K562 (cell line): ENCODE results near the gene MYO1A. TPM values are rescaled to one million over a fixed set of nuclear protein-coding genes. Genes with fewer than 3 reads are reported as not detected.

Source experiments
- BCOR ChIP-seq: fragments of 450-650 bp; IDR thresholded peaks from 2 replicates; pipeline ENCODE4 v1.6.1; 2016
- EP400 ChIP-seq: fragments of 450-650 bp; IDR thresholded peaks from 2 replicates; pipeline ENCODE4 v1.6.1; 2017; ENCODE audit warnings: antibody characterized with exemption, mild to moderate bottlenecking, moderate library complexity
- EWSR1 ChIP-seq: fragments of 450-650 bp; IDR thresholded peaks from 2 replicates; pipeline ENCODE4 v1.6.1; 2018; ENCODE audit warnings: borderline replicate concordance, mild to moderate bottlenecking, low read depth, moderate library complexity; ENCODE audit not compliant: partially characterized antibody
- FOXJ3 ChIP-seq: sonication (generic); formaldehyde crosslinking; IDR thresholded peaks from 2 replicates; pipeline ENCODE4 v1.4.0; 2020; ENCODE audit warnings: mild to moderate bottlenecking, missing genetic modification reagents
- HMGN3 ChIP-seq: IDR thresholded peaks from 2 replicates; pipeline ENCODE4 v1.6.1; 2011; ENCODE audit warnings: borderline replicate concordance, low read depth, mild to moderate bottlenecking, mixed read lengths, low read length; ENCODE audit not compliant: insufficient read length; ENCODE audit errors: extremely low read depth
- MCM2 ChIP-seq: fragments of 450-650 bp; IDR thresholded peaks from 2 replicates; pipeline ENCODE4 v1.6.1; 2017; ENCODE audit warnings: low read depth, mild to moderate bottlenecking
- MECOM ChIP-seq: fragments of 250-450 bp; sonication (Bioruptor Pico); IDR thresholded peaks from 2 replicates; pipeline ENCODE4 v1.8.0; 2022; ENCODE audit warnings: inconsistent platforms
- ZBTB17 ChIP-seq: fragments of 450-650 bp; formaldehyde crosslinking; IDR thresholded peaks from 2 replicates; pipeline ENCODE4 v1.4.0; 2020; ENCODE audit warnings: mild to moderate bottlenecking
- ZBTB33 ChIP-seq: sonication (generic); formaldehyde crosslinking; IDR thresholded peaks from 2 replicates; pipeline ENCODE4 v1.8.1; 2023; ENCODE audit warnings: mild to moderate bottlenecking, missing genetic modification reagents
- ZNF324 ChIP-seq: fragments of 250-450 bp; sonication (Bioruptor Pico); IDR thresholded peaks from 2 replicates; pipeline ENCODE4 v1.4.0; 2020; ENCODE audit warnings: mild to moderate bottlenecking
- ZNF384 ChIP-seq: IDR thresholded peaks from 2 replicates; pipeline ENCODE4 v1.6.1; 2012; ENCODE audit warnings: low read depth, low read length, improper control_type of control experiment
- polyA plus RNA-seq, 8 experiments: library from polyadenylated mRNA; depleted of rRNA in 4 of 8; stranded (reverse) in 5 of 8; unstranded in 3 of 8; fragments of >200 nt; fragmentation: Nextera tagmentation in 2 of 8; fragmentation: Illumina TruSeq in 1 of 8; extraction: Ambion mirVana in 2 of 8; extraction: Trizol in 1 of 8; gene quantifications; 2 replicates each; pipeline versions ENCODE4 v1.2.1 to v1.2.3, GENCODE V29; 2011 to 2014; ENCODE audit warnings: inconsistent platforms in 1 of 8, missing spikeins in 1 of 8
- total RNA-seq, 7 experiments: library from RNA; depleted of rRNA in 6 of 7; stranded (reverse); fragments of >200 nt in 6 of 7; fragmentation: Illumina TruSeq in 2 of 7; extraction: Trizol in 2 of 7; gene quantifications; 2 replicates each; pipeline versions ENCODE4 v1.2.1 to v1.2.3, GENCODE V29; 2011 to 2021; ENCODE audit warnings: low replicate concordance in 1 of 7
- TF ChIP-seq, protein P1 (sequence below): fragments of 450-650 bp; IDR thresholded peaks from 2 replicates; pipeline ENCODE4 v1.6.1; 2016; ENCODE audit warnings: mild to moderate bottlenecking, moderate library complexity
- TF ChIP-seq, protein P2 (sequence below), 2 experiments: IDR thresholded peaks; 2 replicates each; pipeline ENCODE4 v1.6.1; 2011; ENCODE audit warnings: borderline replicate concordance in 1 of 2, control low read depth in 1 of 2, low read depth in 1 of 2, low read length in 1 of 2, mild to moderate bottlenecking in 1 of 2, mixed read lengths in 1 of 2, moderate library complexity in 1 of 2; ENCODE audit not compliant: insufficient read depth in 1 of 2, insufficient read length in 1 of 2, poor library complexity in 1 of 2, severe bottlenecking in 1 of 2; ENCODE audit errors: extremely low read depth in 1 of 2

MYO1A gene
- total and polyA plus RNA-seq, 9 of the 15 experiments (the other 6 are each of a cell fraction or from before 2014, with no cell fraction given), result 0.03 to 0.29 (median 0.14) TPM; not detected in 2

DNA sequence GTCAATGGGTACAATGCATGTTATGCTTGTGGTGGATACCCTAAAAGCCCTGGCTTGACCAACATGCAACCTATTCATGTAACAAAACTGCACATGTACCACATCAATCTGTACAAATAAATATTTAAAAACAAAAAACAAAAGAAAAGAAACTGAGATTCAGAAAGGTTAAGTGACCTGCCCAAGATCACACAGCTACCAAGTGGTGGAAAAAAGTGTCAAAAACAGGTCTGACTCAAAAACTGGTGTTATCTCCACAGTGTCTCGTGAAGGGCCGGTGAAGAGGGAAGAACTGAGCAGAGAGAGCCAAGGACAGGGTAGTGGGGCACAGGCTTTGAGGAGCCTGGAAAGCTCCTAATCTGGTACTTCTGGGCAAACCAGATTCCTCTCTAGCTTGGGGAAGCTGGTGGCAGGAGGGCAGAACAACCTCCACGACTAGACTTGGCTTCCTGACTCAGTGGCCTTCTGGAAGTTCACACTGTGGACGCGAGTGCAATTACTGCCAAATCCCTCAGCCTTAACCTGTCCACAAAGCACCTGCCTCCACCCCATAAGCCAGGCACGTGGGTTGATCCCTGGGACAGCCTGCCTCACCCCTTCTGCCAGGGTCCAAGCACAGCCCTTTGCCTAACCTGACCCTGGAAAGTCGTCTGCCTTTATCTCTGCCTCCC lies 59.1 kb downstream of the MYO1A start (continued):
- TF ChIP-seq EWSR1 (no peak), ZNF384 (no peak), HMGN3 (peak; percentile 28), ZBTB33 (CRISPR knock-in tag) (no peak), EP400 (peak; percentile 6; the same call in 1 of the 2 replicates), FOXJ3 (no peak), ZNF324 (no peak), MCM2 (no peak), BCOR (peak; percentile 98), ZBTB17 (CRISPR knock-in tag) (no peak), MECOM (CRISPR knock-in tag) (no peak)
- TF ChIP-seq, protein P1, sequence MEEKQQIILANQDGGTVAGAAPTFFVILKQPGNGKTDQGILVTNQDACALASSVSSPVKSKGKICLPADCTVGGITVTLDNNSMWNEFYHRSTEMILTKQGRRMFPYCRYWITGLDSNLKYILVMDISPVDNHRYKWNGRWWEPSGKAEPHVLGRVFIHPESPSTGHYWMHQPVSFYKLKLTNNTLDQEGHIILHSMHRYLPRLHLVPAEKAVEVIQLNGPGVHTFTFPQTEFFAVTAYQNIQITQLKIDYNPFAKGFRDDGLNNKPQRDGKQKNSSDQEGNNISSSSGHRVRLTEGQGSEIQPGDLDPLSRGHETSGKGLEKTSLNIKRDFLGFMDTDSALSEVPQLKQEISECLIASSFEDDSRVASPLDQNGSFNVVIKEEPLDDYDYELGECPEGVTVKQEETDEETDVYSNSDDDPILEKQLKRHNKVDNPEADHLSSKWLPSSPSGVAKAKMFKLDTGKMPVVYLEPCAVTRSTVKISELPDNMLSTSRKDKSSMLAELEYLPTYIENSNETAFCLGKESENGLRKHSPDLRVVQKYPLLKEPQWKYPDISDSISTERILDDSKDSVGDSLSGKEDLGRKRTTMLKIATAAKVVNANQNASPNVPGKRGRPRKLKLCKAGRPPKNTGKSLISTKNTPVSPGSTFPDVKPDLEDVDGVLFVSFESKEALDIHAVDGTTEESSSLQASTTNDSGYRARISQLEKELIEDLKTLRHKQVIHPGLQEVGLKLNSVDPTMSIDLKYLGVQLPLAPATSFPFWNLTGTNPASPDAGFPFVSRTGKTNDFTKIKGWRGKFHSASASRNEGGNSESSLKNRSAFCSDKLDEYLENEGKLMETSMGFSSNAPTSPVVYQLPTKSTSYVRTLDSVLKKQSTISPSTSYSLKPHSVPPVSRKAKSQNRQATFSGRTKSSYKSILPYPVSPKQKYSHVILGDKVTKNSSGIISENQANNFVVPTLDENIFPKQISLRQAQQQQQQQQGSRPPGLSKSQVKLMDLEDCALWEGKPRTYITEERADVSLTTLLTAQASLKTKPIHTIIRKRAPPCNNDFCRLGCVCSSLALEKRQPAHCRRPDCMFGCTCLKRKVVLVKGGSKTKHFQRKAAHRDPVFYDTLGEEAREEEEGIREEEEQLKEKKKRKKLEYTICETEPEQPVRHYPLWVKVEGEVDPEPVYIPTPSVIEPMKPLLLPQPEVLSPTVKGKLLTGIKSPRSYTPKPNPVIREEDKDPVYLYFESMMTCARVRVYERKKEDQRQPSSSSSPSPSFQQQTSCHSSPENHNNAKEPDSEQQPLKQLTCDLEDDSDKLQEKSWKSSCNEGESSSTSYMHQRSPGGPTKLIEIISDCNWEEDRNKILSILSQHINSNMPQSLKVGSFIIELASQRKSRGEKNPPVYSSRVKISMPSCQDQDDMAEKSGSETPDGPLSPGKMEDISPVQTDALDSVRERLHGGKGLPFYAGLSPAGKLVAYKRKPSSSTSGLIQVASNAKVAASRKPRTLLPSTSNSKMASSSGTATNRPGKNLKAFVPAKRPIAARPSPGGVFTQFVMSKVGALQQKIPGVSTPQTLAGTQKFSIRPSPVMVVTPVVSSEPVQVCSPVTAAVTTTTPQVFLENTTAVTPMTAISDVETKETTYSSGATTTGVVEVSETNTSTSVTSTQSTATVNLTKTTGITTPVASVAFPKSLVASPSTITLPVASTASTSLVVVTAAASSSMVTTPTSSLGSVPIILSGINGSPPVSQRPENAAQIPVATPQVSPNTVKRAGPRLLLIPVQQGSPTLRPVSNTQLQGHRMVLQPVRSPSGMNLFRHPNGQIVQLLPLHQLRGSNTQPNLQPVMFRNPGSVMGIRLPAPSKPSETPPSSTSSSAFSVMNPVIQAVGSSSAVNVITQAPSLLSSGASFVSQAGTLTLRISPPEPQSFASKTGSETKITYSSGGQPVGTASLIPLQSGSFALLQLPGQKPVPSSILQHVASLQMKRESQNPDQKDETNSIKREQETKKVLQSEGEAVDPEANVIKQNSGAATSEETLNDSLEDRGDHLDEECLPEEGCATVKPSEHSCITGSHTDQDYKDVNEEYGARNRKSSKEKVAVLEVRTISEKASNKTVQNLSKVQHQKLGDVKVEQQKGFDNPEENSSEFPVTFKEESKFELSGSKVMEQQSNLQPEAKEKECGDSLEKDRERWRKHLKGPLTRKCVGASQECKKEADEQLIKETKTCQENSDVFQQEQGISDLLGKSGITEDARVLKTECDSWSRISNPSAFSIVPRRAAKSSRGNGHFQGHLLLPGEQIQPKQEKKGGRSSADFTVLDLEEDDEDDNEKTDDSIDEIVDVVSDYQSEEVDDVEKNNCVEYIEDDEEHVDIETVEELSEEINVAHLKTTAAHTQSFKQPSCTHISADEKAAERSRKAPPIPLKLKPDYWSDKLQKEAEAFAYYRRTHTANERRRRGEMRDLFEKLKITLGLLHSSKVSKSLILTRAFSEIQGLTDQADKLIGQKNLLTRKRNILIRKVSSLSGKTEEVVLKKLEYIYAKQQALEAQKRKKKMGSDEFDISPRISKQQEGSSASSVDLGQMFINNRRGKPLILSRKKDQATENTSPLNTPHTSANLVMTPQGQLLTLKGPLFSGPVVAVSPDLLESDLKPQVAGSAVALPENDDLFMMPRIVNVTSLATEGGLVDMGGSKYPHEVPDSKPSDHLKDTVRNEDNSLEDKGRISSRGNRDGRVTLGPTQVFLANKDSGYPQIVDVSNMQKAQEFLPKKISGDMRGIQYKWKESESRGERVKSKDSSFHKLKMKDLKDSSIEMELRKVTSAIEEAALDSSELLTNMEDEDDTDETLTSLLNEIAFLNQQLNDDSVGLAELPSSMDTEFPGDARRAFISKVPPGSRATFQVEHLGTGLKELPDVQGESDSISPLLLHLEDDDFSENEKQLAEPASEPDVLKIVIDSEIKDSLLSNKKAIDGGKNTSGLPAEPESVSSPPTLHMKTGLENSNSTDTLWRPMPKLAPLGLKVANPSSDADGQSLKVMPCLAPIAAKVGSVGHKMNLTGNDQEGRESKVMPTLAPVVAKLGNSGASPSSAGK, result peak; percentile 75
- TF ChIP-seq, protein P2, sequence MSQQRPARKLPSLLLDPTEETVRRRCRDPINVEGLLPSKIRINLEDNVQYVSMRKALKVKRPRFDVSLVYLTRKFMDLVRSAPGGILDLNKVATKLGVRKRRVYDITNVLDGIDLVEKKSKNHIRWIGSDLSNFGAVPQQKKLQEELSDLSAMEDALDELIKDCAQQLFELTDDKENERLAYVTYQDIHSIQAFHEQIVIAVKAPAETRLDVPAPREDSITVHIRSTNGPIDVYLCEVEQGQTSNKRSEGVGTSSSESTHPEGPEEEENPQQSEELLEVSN (IDR thresholded peaks at IDR 0.05; ENCODE audit: borderline replicate concordance in 1 of 2, extremely low read depth in 1 of 2, insufficient read depth in 1 of 2, insufficient read length in 1 of 2, low read depth in 1 of 2, low read length in 1 of 2, poor library complexity in 1 of 2, severe bottlenecking in 1 of 2), result peak in 1 of 2 experiments; percentile 11
